Kidney (tissue), 14 donors: Measurements from ENCODE around the gene MSI1. TPM values are rescaled to one million over a fixed set of nuclear protein-coding genes. Genes with fewer than 3 reads are reported as not detected.

Experiments used
- DNase-seq, 5 donors: peaks; one replicate each; pipeline ENCODE4 v3.0.0-alpha.2; 2013 to 2020
- FAIRE-seq: peaks from 2 replicates; lab custom pipeline; 2012; peaks lifted over from hg19 to GRCh38; lab: Jason Lieb, UNC
- H3K27ac ChIP-seq, 2 donors: one replicate each; pipeline ENCODE4 v1.7.0; 2013; ENCODE audit warnings: low read depth in 2 of 2, low read length in 2 of 2, inconsistent platforms in 1 of 2
- H3K27me3 ChIP-seq: one replicate; pipeline ENCODE4 v1.7.1; 2013; ENCODE audit warnings: low read length, inconsistent platforms; ENCODE audit not compliant: control insufficient read depth, insufficient read depth
- H3K36me3 ChIP-seq, 3 donors: one replicate each; pipeline versions ENCODE4 v1.7.0 to v1.7.1; 2013; ENCODE audit warnings: low read length in 3 of 3, control low read depth in 1 of 3, inconsistent platforms in 1 of 3; ENCODE audit not compliant: insufficient read depth in 3 of 3, control insufficient read depth in 2 of 3
- H3K4me1 ChIP-seq, 3 donors: one replicate each; pipeline versions ENCODE4 v1.7.0 to v1.7.1; 2013; ENCODE audit warnings: low read length in 3 of 3, inconsistent platforms in 1 of 3, low read depth in 1 of 3; ENCODE audit not compliant: control insufficient read depth in 2 of 3, insufficient read depth in 2 of 3
- H3K4me3 ChIP-seq, 3 donors: one replicate each; pipeline versions ENCODE4 v1.7.0 to v1.8.1; 2013; ENCODE audit warnings: low read length in 3 of 3, control low read depth in 1 of 3, inconsistent platforms in 1 of 3
- H3K9ac ChIP-seq, 3 donors: one replicate each; pipeline versions ENCODE4 v1.7.0 to v1.7.1; 2013; ENCODE audit warnings: low read length in 3 of 3, control low read depth in 1 of 3, inconsistent platforms in 1 of 3
- H3K9me3 ChIP-seq, 3 donors: one replicate each; pipeline versions ENCODE4 v1.7.0 to v1.7.1; 2013; ENCODE audit warnings: low read length in 3 of 3, control low read depth in 1 of 3, inconsistent platforms in 1 of 3; ENCODE audit not compliant: control insufficient read depth in 2 of 3, insufficient read depth in 1 of 3
- CTCF ChIP-seq: IDR thresholded peaks from 3 replicates; pipeline ENCODE4 v1.5.1; 2012; ENCODE audit warnings: mild to moderate bottlenecking, moderate library complexity, borderline replicate concordance; ENCODE audit not compliant: insufficient read depth; ENCODE audit errors: extremely low read depth
- intact Hi-C: fragments of 100-400 bp; cut with DNase I; formaldehyde crosslinking; loops from one replicate; pipeline ENCODE4 v1.11.1; 2022
- polyA plus RNA-seq: library from polyadenylated mRNA; stranded (reverse); fragments of 350-450 nt; fragmentation: Illumina TruSeq; extraction: RNeasy Lipid Tissue Mini Kit (QIAGEN cat#74804); gene quantifications from one replicate; pipeline ENCODE4 v1.2.3, GENCODE V29; 2014; ENCODE audit warnings: low read depth, low replicate concordance; ENCODE audit not compliant: insufficient read depth
- total RNA-seq: library from RNA; stranded (reverse); fragmentation: NEBNext Ultra II Directional; extraction: Animal tissue kit (Norgen Biotek cat#: 25700); gene quantifications from one replicate; pipeline ENCODE4 v1.2.1, GENCODE V29; 2021
- donor health status: control.
- donor health status: control.
- donor health status: control.
- donor health status: control.
- donor health status: control.
- donor health status: DM: yes; HTN: yes; CAD: no.
- donor health status: Normal renal cell carcinoma (clear cell type).

Gene MSI1
- total and polyA plus RNA-seq, 2 donors from 2014 or later, result 0.80 to 1.3 TPM

GRCh38 chr12:120362516-120363273 is 6.3 kb downstream of the MSI1 start:
- peaks cover 0 to 2% (median 0%) of the 10 kb centered on the region in 3 donors for H3K36me3 ChIP-seq
- H3K4me3 ChIP-seq, result no peak overlapping the region
- FAIRE-seq (no peak), DNase-seq (peak in 1 of 5 donors; percentile 53)
- H3K4me1 ChIP-seq, result peaks cover 0 to 3% (median 0%) of the 10 kb centered on the region in 3 donors
- H3K9me3 ChIP-seq, result no peaks in the 10 kb centered on the region
- H3K27me3 ChIP-seq, result no peaks in the 10 kb centered on the region
- no peak overlapping the region for H3K9ac ChIP-seq
- no peak overlapping the region for H3K27ac ChIP-seq
- no peak for TF ChIP-seq CTCF
- intact Hi-C loops, result loop anchor here (10.0 kb wide), 1 partner anchor 62 kb away; no protein-coding TSS in a partner anchor

GRCh38 chr12:120361506-120362208 is 7.3 kb downstream of the MSI1 start:
- peaks cover 0 to 3% (median 0%) of the 10 kb centered on the region in 3 donors for H3K4me1 ChIP-seq

DNA sequence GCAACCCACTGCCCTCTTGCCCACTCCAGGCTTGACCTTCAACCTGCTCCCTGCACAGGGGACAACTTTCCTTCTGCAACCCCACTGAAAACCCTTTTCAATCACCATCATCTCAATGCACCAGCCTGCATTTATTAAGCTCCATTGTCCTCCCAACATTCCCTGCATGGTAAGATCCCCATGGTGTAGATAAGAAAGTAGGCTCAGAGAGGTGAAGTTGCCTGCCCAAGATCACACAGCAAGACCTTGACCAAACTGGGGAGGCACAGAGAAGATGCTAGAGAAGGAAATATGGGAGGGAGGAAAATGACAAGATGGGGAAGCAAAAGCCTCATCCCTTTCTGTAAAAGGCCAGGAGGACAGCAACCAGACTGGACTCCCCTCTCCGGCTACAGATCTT is 9.8 kb downstream of the MSI1 start:
- intact Hi-C loops, result no loop called here
- Histone ChIP-seq H3K9ac (no peak overlapping the region), H3K27me3 (no peaks in the 10 kb centered on the region), H3K9me3 (no peaks in the 10 kb centered on the region), H3K27ac (no peak overlapping the region), H3K36me3 (peaks cover 0 to 2% (median 0%) of the 10 kb centered on the region in 3 donors), H3K4me1 (peaks cover 0 to 3% (median 0%) of the 10 kb centered on the region in 3 donors), H3K4me3 (no peak overlapping the region)
- DNase-seq (no peak), FAIRE-seq (no peak)
- TF ChIP-seq CTCF, result no peak

More at GRCh38 chr12:120361506-120362208, 7.3 kb downstream of the MSI1 start:
- no peak for FAIRE-seq
- no peak overlapping the region for H3K9ac ChIP-seq
- H3K4me3 ChIP-seq, result no peak overlapping the region
- H3K27me3 ChIP-seq, result no peaks in the 10 kb centered on the region
- H3K27ac ChIP-seq, result no peak overlapping the region
- peaks cover 0 to 2% (median 0%) of the 10 kb centered on the region in 3 donors for H3K36me3 ChIP-seq
- intact Hi-C loops, result loop anchor here (10.0 kb wide), 1 partner anchor 63 kb away; no protein-coding TSS in a partner anchor
- no peak for TF ChIP-seq CTCF
- H3K9me3 ChIP-seq, result no peaks in the 10 kb centered on the region
- DNase-seq, result peak; percentile 89 to 96 (median 95)
